Kidney tubule cell (primary cell): ENCODE results near the gene KRTAP20-4.

Source experiments
- DNase-seq: peaks from one replicate; pipeline ENCODE4 v3.0.0-alpha.2; 2018; ENCODE audit warnings: low spot score

The KRTAP20-4 gene

DNA sequence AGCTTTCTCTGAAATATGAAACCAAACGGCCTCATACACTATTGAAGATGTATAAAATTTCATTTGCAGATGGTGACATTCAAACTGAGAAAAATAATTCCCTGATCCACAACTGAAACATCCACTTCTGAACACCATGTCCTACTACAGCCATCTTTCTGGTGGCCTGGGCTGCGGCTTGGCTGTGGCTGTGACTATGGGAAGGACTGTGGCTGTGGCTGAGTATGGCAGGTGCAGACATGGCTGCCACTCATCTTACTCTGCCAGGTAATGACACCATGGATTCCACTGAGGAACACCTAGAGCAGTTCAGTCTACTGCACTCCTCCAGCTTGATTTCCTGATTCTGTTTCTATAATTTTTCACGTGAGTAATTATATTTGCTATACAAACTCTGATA lies at the start of gene KRTAP20-4:
Gene KRTAP20-4, plus strand, starts transcription at position 106 of the 400 bp plus-strand sequence.
- no peak for DNase-seq

DNA sequence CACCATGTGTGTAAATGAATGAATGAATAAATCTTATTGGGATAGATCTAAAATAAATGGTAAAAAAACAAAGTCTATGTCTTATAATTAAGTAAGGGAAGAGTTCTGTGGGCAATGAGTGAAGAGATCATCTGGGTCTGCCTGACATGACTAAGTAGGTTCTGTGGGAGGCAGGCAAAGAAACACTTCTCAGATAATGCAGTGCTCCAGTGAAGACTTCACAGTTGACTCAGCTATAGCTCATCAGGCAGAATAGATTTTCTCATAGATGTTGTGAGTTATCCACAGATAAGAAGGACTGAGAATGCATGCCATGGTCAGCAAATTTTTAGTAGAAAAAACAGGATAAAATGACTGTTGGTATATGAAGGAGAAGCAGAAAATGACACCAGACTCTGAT lies 42.7 kb upstream of the KRTAP20-4 start:
- no peak for DNase-seq

GRCh38 chr21:30579346-30579745 lies 41.1 kb upstream of the KRTAP20-4 start:
- no peak for DNase-seq

DNA sequence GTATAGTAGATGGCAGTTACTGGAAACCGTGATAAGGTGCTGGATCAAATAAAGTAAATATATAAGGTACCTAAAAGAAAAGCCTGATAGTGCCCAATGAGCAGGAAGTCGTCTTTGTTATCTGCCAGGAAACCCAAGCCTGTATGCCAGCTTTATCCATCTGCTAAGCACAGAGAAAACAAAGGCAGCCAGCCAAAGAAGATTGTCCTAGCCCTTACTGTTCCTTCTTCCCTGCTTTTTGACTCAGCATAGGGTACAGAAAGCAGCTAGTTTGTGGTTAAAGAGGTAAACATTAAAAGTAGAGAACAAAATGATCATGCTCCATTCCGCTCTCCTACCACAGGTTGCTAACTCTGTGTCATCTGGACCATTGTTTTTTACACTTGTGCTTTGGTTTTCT lies 40.3 kb upstream of the KRTAP20-4 start:
- DNase-seq, result no peak

- no peak for DNase-seq
Observed at GRCh38 chr21:30582870-30583269, 37.6 kb upstream of the KRTAP20-4 start.

DNA sequence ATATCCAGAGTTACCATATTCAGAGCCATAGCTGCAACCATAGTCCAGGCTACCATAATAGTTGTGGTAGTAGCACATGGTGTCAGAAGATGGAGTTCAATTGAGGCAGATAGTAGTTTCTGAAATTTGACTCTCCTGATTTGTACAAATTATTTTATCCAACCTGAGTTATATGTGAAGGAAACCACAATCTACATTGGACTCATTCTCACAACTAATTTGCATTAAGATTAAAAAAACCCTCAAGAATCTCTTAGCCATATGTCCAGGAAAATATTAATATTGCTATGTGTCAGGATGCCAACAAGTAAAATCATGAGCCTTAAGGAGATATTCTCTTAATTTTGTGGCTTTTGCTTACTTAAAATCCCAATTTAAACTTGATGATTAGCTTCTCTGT lies 30.1 kb upstream of the KRTAP20-4 start, which contains the start of gene KRTAP22-2:
Gene KRTAP22-2, minus strand, starts transcription at position 101 of the 400 bp plus-strand sequence.
- no peak for DNase-seq

- DNase-seq, result no peak
Observed at GRCh38 chr21:30592140-30592539, 28.3 kb upstream of the KRTAP20-4 start, which contains the start of gene KRTAP6-3. TSS of gene KRTAP6-3 (plus strand) at chr21:30592440. CDS start at chr21:30592446, 6 bp downstream.

DNA sequence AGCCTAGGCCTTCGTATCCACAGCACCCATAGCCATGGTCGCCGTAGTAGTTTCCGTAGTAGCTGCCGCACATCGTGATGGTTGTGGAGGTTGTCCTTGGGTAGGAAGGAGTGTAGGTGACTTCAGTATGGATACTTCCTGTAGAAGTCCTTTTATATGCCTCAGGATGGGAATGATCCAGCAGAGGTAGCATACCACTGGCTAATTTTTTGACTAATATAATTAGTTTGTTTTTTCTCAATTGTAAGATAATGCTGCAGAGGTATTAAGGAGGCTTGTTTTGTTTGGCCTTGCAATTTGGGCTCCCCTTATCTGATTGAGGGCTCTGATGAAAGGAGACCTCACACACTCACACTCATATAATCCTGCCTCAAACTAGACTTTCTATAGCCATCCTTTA lies 21.6 kb upstream of the KRTAP20-4 start, which contains the start of gene KRTAP6-2:
Gene KRTAP6-2, minus strand, starts transcription at position 101 of the 400 bp plus-strand sequence. Its CDS starts 28 bp downstream, at position 73.
- DNase-seq, result no peak

- no peak for DNase-seq
Observed at GRCh38 chr21:30600787-30601186, 19.6 kb upstream of the KRTAP20-4 start, which contains the start of gene KRTAP22-1. TSS of gene KRTAP22-1 (plus strand) at chr21:30601087.

- no peak for DNase-seq
Observed at GRCh38 chr21:30605968-30606367, 14.5 kb upstream of the KRTAP20-4 start.

DNA sequence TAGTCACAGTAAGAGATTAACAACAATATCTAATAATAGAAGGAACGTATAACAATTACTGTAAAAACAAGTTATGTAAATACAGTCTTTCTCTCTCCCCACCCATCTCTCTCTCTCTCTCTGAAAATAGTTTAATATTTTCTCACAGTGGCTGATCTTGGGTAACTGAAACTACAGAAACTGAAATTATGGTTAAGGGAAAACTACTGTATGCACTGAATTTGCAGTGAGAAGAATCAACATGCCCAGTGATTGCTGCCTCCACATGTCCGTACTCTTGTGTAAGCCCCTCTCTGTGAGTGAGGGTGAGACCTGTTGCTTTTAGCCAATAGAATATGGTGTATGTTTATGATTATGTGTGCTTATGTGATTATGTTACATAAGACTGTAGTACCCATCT lies 8.3 kb upstream of the KRTAP20-4 start:
- DNase-seq, result no peak

- DNase-seq, result no peak
Observed at GRCh38 chr21:30613836-30614235, 6.6 kb upstream of the KRTAP20-4 start, which contains the start of gene KRTAP6-1. TSS of gene KRTAP6-1 (minus strand) at chr21:30613930. CDS start at chr21:30613904, 26 bp downstream.

DNA sequence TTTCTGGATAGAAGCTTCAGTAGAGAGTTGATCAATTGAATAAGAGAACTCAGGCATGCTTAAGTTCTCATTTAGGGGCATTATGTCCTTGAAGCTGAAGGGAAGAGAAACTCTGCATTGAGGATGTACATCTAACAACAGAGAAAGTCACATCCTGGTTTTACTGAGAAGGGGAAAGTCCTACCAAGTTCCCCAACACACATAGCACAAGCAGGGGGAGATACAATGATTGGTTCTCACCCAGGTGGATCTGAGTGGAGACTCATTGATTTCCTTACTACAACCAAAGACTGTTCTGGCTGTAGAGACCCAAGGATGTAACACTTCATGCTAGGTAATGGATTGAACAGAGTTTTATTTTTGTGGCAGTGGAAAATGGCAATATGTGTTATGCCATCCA lies 5.2 kb upstream of the KRTAP20-4 start:
- no peak for DNase-seq

DNA sequence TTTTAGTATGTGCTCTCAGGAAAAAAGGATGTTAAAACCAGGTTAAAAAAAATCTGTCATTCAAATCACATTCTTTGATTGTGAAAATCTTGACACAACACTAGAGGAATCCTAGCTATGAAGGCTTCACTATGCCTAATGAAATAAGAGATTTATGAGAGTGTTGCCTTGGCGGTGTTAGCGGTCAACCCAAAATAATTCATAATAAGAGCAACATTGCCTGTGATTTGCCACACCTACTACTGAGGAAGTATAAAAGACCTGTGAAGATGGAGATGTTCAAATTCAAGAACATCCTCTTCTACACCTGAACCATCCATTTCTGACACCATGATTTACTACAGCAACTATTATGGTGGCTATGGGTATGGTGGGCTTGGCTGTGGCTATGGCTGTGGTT lies 4.3 kb upstream of the KRTAP20-4 start, which contains the start of gene KRTAP20-1:
Gene KRTAP20-1, plus strand, starts transcription at position 301 of the 400 bp plus-strand sequence. Its CDS starts 30 bp downstream, at position 331.
- no peak for DNase-seq

DNA sequence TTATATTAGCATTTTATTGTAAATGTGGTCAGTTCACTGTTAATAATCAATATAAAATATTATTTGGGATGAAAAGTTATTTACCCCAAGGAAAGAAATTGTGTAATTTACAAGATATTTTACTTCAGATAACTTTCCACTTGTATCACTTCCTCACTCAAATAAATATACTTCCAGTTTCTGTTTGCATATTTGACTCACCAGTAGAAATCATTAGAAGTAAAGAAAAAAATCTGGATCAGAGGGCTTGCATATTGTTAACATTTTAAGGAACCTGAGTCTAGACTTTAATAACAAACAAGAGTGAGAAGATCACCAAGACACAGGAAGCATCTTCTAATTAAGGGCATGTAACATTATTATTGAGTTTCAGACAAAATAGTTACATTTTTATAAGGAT lies 347 bp upstream of the KRTAP20-4 start:
- no peak for DNase-seq

GRCh38 chr21:30623362-30623761 lies 2.9 kb downstream of the KRTAP20-4 start:
- no peak for DNase-seq

- no peak for DNase-seq
Observed at GRCh38 chr21:30625449-30626165, 5.2 kb downstream of the KRTAP20-4 start.

GRCh38 chr21:30628109-30628508 lies 7.7 kb downstream of the KRTAP20-4 start:
- DNase-seq, result no peak

DNA sequence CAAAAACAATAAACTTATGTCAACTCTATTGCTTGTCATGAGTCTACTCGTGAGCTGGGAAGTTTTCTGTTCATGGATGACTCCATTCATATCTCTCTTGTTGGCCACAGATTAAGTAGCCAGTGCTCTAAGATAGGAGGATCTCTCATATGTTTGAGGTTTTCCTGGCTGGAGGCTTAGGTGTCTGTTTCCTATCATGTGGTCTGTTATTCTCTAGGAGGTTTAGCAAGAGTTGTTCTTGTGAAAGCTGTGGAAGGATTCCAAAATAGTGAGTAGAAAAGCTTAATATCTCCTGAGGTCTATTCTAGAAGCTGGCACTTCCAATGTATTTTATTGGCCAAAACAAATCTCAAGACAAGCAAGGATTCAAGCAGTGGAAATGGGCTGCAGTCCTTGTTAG lies 8.8 kb downstream of the KRTAP20-4 start:
- no peak for DNase-seq

DNA sequence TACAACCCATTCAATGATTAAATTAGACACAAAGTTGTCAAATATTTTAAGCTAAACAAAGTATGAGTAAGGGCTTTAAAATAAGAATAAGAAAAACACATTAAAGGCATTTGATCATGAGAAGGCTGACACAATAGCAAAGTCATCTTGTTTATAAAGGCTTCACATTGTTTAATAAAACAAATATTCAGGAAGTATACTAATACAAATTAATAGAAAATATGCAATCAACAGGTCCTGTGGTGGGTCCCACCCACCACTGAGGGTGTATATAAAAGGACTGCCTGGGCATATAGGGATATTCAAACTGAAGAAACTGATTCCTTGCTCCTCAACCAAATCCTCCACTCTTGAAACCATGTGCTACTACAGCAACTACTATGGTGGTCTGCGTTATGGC lies 14.5 kb downstream of the KRTAP20-4 start, which contains the start of gene KRTAP20-2:
Gene KRTAP20-2, plus strand, starts transcription at position 301 of the 400 bp plus-strand sequence. Its CDS starts 58 bp downstream, at position 359.
- no peak for DNase-seq

DNA sequence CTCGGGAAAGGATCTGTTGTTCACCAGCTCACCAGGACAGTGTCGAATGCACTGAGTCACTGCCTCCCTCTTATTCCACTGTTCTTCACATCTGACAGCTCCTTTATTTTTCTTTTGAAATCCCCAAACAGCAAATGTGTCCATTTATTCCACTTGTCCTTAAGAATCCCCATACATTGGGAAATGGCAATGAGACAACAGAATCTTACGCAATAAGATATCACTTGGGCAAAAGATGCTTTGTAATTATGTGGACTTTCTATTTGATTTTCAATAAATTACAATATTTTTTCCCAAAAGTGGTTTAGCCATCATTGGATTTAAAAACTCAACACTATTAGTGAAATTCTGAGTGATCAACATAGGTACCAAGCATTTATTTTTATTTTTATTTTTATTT lies 18.3 kb downstream of the KRTAP20-4 start:
- no peak for DNase-seq

DNA sequence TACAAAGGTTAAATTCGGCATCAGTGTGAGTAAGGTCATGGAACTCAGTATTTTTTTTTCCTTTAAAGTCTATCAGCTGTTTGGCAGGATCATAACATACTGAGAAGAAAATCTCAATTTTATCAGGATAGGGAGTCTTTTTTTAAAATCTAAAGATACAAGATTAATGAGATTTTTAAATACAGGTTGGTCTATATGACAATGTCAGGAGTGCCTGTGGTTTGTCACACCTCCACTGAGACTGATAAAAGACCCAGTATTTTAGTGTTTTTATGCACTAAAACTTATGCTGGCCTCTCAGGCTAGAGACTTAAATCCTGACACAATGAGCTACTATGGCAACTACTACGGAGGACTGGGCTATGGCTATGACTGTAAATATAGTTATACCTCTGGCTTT lies 22.1 kb downstream of the KRTAP20-4 start, which contains the start of gene KRTAP20-3:
Gene KRTAP20-3, plus strand, starts transcription at position 301 of the 400 bp plus-strand sequence.
- DNase-seq, result no peak

DNA sequence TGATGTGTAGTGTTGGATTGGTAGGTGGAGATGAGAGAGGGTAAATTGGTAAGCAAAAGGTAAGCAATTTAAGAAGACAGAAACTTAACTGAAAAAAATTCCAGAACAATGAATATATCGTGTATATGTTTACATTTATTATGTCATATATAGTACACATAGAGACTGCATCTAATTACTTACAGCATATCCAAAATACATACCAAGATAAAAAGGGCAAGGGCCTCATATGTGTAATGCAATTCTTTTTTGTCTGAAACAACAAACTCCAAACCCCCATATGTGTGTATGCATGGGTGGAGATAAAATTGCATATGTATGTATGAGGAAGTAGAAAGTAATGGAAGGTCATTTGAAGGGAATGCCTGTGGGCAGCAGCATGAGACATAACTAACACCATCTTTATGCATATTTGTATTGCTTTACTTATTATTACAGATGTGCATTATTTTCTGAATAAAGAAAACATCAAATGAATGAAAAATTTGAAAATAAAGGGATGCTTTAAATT lies 26.5 kb downstream of the KRTAP20-4 start:
- no peak for DNase-seq
